Measurements from ENCODE around the gene COL5A2.

Gene COL5A2

GRCh38 chr2:189012351-189012750 is 167.2 kb downstream of the COL5A2 start:
- in situ Hi-C loops (cut with MboI; ENCODE audit: low sequenced_read_pairs) = no loop called here

- in situ Hi-C loops (cut with MboI; ENCODE audit: low sequenced_read_pairs) = no loop called here
These were observed 169.0 kb downstream of the COL5A2 start for GRCh38 chr2:189010536-189010935.

GRCh38 chr2:189008555-189009262 is 170.9 kb downstream of the COL5A2 start:
- in situ Hi-C loops (cut with MboI; ENCODE audit: low sequenced_read_pairs) = no loop called here

- in situ Hi-C loops (cut with MboI; ENCODE audit: low sequenced_read_pairs) = no loop called here
These were observed 177.5 kb downstream of the COL5A2 start for GRCh38 chr2:189002079-189002478.

- in situ Hi-C loops (cut with MboI; ENCODE audit: low sequenced_read_pairs) = no loop called here
These were observed 179.3 kb downstream of the COL5A2 start for GRCh38 chr2:189000221-189000620.

GRCh38 chr2:188997263-188997662 is 182.3 kb downstream of the COL5A2 start:
- in situ Hi-C loops (cut with MboI; ENCODE audit: low sequenced_read_pairs) = no loop called here

- in situ Hi-C loops (cut with MboI; ENCODE audit: low sequenced_read_pairs) = no loop called here
These were observed 186.3 kb downstream of the COL5A2 start for GRCh38 chr2:188993247-188993646.

GRCh38 chr2:188986839-188987238 is 192.7 kb downstream of the COL5A2 start:
- in situ Hi-C loops (cut with MboI; ENCODE audit: low sequenced_read_pairs) = no loop called here

- in situ Hi-C loops (cut with MboI; ENCODE audit: low sequenced_read_pairs) = no loop called here
These were observed 194.9 kb downstream of the COL5A2 start for GRCh38 chr2:188984680-188985079.

GRCh38 chr2:188984065-188984491 is 195.5 kb downstream of the COL5A2 start:
- in situ Hi-C loops (cut with MboI; ENCODE audit: low sequenced_read_pairs) = no loop called here

- in situ Hi-C loops (cut with MboI; ENCODE audit: low sequenced_read_pairs) = no loop called here
These were observed 196.0 kb downstream of the COL5A2 start for GRCh38 chr2:188983427-188984064.

All from HL-60/S4 (cell line).